ENCODE results near the gene MYO1D.

- TF ChIP-seq CTCF (IDR thresholded peaks at IDR 0.05) (no peak), EZH2 (IDR thresholded peaks at IDR 0.05; ENCODE audit: borderline replicate concordance, insufficient read depth, low read depth, low read length, poor library complexity, severe bottlenecking) (no peak)
Measured at GRCh38 chr17:32566303-32566702, 310.6 kb downstream of the MYO1D start.
